Colonic mucosa (tissue), 4 donors: ENCODE data around the gene ZNF324B. TPM values are rescaled to one million over a fixed set of nuclear protein-coding genes. Genes with fewer than 3 reads are reported as not detected.
"Not testable (repeated sequence)": the region's sequence is repeated elsewhere in the genome, so short reads cannot be mapped to it uniquely, and the experiment has no call there.

ENCODE experiments used
- DNase-seq: peaks from one replicate; pipeline ENCODE4 v3.0.0-alpha.2; 2020
- H3K27ac ChIP-seq: fragments of 200-600 bp; one replicate; pipeline ENCODE4 v1.8.0; 2021
- H3K27me3 ChIP-seq: fragments of 200-600 bp; one replicate; pipeline ENCODE4 v1.8.0; 2021
- H3K36me3 ChIP-seq: fragments of 200-600 bp; one replicate; pipeline ENCODE4 v1.8.0; 2021
- H3K4me1 ChIP-seq: fragments of 200-600 bp; one replicate; pipeline ENCODE4 v1.8.0; 2021; ENCODE audit warnings: mild to moderate bottlenecking
- H3K4me3 ChIP-seq: fragments of 200-600 bp; one replicate; pipeline ENCODE4 v1.8.0; 2021
- H3K9ac ChIP-seq, 2 donors: one replicate each; pipeline ENCODE4 v1.7.0; 2013; ENCODE audit warnings: control low read depth in 2 of 2, low read depth in 2 of 2, low read length in 2 of 2
- H3K9me3 ChIP-seq: fragments of 200-600 bp; one replicate; pipeline ENCODE4 v1.8.0; 2021
- CTCF ChIP-seq: fragments of 200-600 bp; IDR thresholded peaks from one replicate; pipeline ENCODE4 v1.8.0; 2022; ENCODE audit warnings: antibody characterized with exemption, mild to moderate bottlenecking
- intact Hi-C: fragments of 100-400 bp; cut with DNase I; formaldehyde crosslinking; loops from one replicate; pipeline ENCODE4 v1.14.1; 2022
- total RNA-seq, 2 donors: library from RNA; stranded (reverse); fragmentation: NEBNext Ultra II Directional in 1 of 2; extraction: Animal tissue kit (Norgen Biotek cat#: 25700) in 1 of 2; gene quantifications; one replicate each; pipeline ENCODE4 v1.2.1, GENCODE V29; 2021
- donor health status: healthy.
- donor health status: DM: no; HTN: no; CAD: no.
- donor health status: DM: no; HTN: no; CAD: no.

The ZNF324B gene
- 1 to 10 TPM; 4.4 to 7.5 TPM for total RNA-seq

GRCh38 chr19:58451358-58452101 is at the start of gene ZNF324B:
ZNF324B (plus strand) TSS chr19:58451622; CDS start chr19:58453702, 2,080 bp downstream.
- H3K27ac ChIP-seq, result no peak within 1 kb of the TSS

DNA sequence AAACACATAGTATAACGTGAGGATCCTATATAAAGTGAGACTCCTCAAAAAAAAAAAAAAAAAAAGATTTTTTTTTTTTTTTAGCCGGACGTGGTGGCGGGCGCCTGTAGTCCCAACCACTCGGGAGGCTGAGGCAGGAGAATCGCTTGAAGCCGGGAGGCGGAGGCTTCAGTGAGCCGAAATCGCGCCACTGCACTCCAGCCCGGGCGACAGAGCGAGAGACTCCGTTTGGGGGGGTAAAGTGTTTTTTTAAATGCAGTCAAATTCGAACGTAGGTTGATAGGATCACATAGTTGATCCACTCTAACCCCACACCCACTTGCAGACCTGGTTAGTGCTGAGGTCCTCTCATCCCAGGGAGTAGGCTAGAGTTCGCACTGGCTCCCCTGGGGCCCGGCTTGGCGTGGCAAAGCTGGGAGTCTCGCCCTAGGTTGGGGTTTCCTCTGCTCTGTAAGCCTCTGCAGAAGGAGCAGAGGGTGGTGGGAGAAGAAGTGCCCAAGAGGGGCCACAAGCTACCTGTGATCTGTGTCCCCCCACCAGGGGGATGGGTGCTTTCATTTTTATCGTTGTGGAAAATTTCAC is 49.5 kb upstream of the ZNF324B start:
- intact Hi-C loops, result no loop called here
- TF ChIP-seq CTCF, result no peak
- Histone ChIP-seq H3K27me3 (peaks cover 10% of the 10 kb centered on the region), H3K9me3 (no peaks in the 10 kb centered on the region), H3K4me1 (peaks cover 8% of the 10 kb centered on the region), H3K9ac (peak overlapping the region; percentile 43 to 84), H3K4me3 (peak overlapping the region; percentile 63), H3K36me3 (no peaks in the 10 kb centered on the region), H3K27ac (peak overlapping the region; percentile 77)
- no peak for DNase-seq

More at GRCh38 chr19:58451358-58452101, at the start of gene ZNF324B:
- Histone ChIP-seq H3K27me3 (no peaks in the 10 kb centered on the region), H3K4me3 (peak within 1 kb of the TSS; percentile 74), H3K9me3 (no peaks in the 10 kb centered on the region), H3K9ac (peak within 1 kb of the TSS; percentile 72 to 74), H3K36me3 (no peaks in the 10 kb centered on the region), H3K4me1 (peaks cover 6% of the 10 kb centered on the region)
- intact Hi-C loops, result no loop called here
- peak; percentile 97 for DNase-seq
- TF ChIP-seq CTCF, result no peak

DNA sequence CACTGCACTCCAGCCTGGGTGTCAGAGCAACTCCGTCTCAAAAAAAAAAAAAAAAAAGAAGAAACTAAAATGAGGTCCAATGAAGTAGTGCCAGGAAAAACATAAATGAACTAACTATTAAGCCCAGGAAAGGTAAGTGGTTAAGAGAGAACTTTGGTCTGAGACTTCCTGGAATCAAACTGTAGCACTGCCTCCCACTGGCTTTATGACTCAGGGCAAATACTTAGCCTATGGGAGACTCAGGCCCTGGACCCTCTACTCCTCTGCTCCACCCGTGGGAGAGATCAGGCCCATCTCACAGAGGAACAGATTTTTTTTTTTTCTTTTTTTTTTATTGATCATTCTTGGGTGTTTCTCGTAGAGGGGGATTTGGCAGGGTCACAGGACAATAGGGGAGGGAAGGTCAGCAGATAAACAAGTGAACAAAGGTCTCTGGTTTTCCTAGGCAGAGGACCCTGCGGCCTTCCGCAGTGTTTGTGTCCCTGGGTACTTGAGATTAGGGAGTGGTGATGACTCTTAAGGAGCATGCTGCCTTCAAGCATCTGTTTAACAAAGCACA is 47.4 kb upstream of the ZNF324B start:
- DNase-seq, H3K9ac ChIP-seq, H3K9me3 ChIP-seq, H3K36me3 ChIP-seq, H3K27me3 ChIP-seq, H3K4me1 ChIP-seq, intact Hi-C loops, H3K27ac ChIP-seq, H3K4me3 ChIP-seq: not testable (repeated sequence)

DNA sequence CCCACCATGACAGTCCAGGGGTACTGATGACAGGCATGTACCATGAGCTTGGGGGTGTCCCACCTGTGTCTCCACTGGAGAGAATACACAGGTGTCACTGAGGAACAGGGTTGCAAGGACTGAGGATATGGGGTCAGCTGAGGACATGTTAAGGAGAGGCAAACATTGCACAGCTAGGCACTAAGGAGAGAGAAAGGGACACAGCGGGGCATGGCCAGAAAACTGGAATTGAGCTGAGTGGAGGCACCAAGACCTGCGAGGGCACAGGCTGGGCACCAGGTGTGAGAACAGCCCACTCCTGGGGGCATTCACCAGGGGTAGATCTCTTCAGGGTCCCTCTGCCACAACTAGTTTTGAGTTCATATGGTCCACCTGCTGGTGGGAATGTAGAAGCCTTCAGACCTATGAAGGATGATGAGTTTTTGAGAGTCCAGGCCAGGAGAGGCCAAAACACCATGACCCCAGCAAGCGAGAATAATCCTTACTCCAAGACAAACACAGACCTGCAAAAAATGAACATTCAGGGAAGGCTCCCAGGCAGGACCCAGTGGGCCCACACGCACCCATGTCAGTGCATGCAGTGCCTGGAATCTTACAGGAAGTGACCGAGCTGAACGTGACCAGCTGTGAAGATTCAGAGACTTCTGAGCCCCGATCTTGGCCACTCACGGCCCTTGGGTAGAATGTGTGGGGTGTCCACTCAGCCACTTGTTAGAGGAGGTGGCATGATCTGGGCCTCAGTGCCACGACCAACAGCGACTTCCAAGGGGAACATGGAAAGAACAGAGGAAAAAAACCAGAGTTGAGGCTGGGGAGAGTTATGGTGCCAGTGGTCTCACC is 44.4 kb upstream of the ZNF324B start:
- Histone ChIP-seq H3K27me3 (no peaks in the 10 kb centered on the region), H3K9ac (peak overlapping the region in 1 of 2 donors; percentile 89), H3K9me3 (no peaks in the 10 kb centered on the region), H3K4me3 (peak overlapping the region; percentile 87), H3K27ac (no peak overlapping the region), H3K36me3 (no peaks in the 10 kb centered on the region), H3K4me1 (no peaks in the 10 kb centered on the region)
- no peak for DNase-seq
- intact Hi-C loops, result no loop called here
- no peak for TF ChIP-seq CTCF

DNA sequence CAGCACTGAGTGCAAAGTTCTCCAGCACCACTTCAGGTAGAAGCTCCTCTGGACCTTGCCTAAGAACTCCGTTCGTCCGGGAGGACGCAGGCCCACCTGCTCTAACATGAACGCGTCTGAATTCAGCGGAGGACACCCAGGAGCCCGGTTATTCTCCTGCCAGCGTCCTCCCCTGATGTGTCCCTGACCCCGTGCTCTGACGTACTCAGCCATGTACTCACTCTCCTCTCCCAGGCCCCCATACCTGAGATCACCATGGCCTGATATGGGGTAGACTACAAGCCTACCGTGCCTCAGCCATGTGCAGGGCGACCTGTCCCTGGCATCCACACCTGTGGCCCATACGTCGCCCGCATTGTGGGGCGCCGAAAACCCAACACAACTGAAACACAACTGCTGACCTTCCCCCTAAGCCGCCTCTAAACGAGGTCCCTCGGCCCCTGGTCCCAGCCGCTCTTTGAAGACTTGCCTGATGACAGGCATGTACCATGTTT is 43.7 kb upstream of the ZNF324B start:
- Histone ChIP-seq H3K9me3 (no peaks in the 10 kb centered on the region), H3K4me1 (no peaks in the 10 kb centered on the region), H3K27ac (peak overlapping the region; percentile 85), H3K4me3 (peak overlapping the region; percentile 87), H3K27me3 (no peaks in the 10 kb centered on the region), H3K9ac (peak overlapping the region; percentile 89 to 90), H3K36me3 (no peaks in the 10 kb centered on the region)
- no peak for TF ChIP-seq CTCF
- DNase-seq, result no peak
- intact Hi-C loops, result no loop called here
